GM18867 (cell line): ENCODE data around the gene KCNIP4.
"Not testable (repeated sequence)": the region's sequence is repeated elsewhere in the genome, so short reads cannot be mapped to it uniquely, and the experiment has no call there.

Experiments used
- ATAC-seq: cut with Tn5 transposase; IDR thresholded peaks from one replicate; pipeline ENCODE4 v1.9.1; 2021; ENCODE audit warnings: mild to moderate bottlenecking, moderate library complexity; ENCODE audit not compliant: unreplicated experiment

Gene KCNIP4

DNA sequence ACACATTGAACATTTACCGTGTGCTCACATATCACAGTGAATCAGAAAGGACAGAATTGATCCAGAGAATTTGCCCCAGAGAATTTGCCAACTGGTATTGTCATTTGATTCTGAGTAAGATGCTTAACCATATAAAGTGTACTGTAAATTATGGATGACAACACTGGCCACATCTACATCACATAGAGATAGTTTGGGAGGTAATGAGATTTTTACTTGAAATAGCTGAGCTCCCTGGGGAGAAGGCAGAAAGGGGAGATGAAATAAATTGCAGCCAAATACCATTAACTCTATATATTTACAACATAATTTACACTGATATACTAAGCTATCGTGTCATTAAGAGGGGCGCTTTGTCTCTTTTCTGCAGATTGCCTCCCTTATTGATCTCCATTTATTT lies 564.0 kb downstream of the KCNIP4 start:
- no peak for ATAC-seq

DNA sequence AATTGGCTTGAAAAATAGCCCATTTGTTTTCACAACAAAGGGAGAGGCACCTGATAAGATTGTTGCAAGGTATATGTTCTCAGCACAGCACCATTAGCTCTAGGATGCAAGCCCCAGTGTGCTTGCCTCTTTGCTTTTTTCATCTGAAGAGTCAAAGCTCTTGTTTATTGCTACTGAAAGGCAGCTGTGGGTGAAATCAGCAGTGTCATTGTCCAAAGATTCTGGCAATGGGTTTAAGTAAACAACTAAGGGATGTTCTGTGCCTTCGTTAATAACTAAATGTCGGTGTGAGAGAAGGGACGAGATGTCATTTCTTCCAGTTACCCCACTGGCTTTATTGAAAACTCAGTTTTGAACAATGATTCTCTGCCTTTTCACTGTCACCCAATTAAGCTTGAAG lies 567.7 kb downstream of the KCNIP4 start:
- no peak for ATAC-seq

DNA sequence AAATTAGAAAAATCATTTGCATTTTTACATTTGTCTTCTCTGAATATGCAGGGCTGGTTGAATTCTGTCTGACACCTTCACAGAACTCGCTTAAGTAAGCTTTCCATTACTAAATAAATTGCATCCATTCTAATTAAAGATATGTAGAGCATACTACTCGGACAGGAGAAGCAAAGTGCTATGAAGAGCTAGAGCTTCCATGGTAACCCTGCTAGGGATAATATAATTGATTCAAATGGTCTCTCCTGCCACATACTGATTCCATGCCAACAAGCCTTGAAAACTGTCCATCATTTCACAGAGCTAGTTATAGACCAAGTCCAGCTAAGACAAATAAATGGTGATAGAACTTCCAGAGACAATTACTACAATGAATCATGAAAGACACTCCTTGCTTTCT lies 571.5 kb downstream of the KCNIP4 start:
- no peak for ATAC-seq

DNA sequence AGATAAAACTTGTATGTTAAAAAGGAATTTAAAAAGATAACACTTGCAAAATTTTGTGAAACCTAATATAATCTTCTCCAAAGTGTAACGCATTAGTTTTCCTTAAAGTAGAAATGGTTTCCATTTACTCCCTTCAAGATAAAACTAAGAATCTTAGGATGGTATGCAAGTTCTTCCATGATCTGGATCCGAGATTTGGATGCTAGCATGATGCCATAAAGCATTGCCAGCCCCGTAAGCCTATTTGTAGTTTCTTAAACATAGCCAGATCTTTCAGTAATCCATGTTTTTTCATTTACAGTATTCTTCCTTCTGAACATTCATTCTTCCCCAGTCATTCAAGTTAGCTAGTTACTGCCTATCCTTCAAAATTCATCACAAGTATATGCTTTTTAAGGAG lies 572.4 kb downstream of the KCNIP4 start:
- ATAC-seq, result no peak

DNA sequence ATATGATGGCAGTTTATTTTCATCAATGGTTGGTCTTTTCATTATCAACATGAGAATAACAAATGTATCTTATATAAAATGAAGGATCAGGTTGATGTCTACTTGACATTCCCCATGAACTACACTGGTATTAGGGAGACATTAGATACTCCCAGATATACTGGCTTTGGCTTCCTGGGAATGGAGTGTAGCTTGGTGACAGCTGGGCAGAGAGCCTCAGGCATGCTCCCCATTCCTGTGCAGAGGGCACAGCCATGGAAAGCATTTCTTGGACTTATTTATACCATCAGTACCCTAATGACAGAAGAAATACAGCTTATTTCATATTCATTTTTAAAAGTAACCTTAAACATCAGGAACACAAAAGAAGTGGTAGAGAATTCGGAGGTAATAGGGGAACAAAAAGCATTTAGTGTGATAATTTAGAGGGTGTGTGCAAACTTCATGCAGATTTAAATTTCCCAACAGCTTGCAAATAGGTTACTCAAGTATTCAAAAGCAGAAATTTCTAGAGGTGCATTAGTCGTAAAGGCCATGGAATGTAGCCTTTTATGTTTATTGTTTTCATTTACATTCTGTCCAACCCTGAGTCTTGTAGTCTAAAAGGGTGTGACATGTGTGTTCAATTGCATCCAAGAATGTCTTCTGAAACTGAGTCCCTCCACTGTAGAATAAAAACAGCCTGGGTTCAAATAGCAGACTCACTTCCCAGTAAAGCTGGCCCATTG lies 573.8 kb downstream of the KCNIP4 start:
- no peak for ATAC-seq

DNA sequence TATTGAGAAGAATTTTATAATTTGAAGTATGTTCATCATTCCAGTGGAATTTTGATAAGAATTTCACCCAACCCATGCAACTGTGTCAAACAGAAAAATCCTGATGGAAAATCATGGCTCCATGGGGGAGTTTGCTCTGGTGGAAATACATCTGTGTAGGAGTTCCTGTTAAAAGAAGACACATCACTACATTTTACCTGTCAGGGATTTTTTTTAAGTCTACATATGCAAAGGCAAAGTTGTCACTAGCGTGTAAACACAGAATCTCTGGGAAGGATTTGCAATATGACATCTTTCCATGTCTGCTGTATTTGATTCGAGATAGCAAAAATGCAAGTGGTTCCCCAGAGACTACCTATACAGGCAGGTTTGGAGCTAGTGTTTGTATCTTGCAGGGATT lies 581.0 kb downstream of the KCNIP4 start:
- ATAC-seq, result no peak

DNA sequence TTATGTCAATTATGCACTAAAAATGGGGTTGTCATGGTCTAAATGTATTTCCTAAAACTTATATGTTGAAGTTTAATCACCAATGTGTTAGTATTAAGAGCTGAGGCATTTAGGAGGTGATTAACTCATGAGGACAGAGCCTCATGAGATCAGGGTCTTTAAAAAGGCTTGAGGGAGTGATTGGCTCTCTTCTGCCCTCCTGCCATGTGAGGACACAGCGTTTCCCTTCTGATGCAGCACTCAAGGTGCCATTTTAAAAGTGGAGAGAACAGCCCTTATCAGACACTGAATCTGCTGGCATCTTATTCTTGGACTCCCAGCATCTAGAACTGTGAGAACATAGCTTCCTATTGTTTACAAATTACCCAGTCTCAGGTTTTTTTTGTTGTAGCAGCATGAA lies 581.7 kb downstream of the KCNIP4 start:
- ATAC-seq, result no peak

DNA sequence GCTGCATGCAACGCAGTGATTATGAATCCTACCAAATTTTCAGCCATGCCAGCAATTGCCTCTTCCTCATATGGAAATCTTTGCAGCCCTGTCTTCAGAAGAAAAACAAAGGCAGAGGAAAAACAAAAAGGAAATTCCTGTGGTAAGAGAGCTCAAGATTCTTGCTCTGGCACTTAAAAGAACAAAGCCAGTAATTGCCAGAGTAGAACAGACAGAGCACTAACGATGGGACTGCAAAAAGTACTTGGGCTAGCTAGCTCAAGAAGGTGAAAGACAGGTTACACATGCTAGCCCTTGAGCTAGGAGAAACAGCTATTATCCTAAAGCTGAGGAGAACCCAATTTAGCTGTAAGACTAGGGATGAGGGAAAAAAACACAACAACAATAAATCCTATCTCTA lies 582.3 kb downstream of the KCNIP4 start:
- no peak for ATAC-seq

DNA sequence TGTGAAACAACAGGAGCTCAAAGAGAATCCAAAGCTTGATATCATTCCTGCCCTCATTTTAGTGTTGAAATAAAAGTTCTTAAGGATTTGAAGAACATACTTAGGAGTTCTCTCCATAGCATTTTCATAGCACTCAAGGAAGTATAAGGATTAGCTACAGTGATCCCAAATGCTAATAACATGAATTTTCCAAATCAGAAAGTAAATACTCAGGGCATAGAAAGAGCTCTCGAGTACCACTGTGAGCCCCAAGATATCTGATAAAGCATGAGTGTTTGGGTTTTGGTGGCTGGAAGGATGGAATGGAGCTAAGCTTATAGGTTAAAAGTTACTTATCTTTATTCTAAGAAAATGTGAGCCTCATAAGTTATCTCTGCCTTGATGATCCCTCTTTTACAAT lies 584.9 kb downstream of the KCNIP4 start:
- ATAC-seq, result no peak

DNA sequence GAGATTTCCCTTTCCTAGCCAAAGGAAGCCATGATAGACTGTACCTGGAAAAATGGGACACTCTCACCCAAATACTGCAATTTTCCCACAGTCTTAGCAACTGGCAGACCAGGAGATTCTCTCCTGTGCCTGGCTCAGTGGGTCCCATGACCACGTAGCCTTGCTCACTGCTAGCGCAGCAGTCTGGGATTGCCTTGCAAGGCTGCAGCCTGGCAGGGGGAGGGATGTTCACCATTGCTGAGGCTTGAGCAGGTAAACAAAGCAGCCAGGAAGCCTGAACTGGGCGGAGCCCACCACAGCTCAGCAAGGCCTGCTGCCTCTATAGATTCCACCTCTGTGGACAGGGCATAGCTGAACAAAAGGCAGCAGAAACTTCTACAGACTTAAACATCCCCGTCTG lies 596.2 kb downstream of the KCNIP4 start:
- not testable (repeated sequence) for ATAC-seq

DNA sequence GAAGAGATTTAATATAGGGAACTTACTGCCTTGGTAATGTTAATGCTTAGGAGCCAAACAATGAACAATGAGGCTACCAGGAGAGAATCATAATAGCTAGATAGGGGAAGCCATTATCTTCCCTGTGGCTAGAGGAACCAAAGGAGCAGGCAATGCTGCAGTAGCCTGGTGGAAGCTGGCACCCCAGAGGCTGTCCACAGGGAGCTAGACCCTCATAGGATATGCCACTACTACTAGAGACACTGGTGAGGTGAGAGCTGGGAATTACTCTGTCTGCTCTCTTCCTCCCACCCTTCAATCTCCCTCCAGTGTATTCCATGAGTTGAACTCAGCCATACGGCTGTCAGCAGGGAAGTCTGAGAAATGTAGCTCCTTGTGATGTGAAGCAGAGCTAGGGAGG lies 601.4 kb downstream of the KCNIP4 start:
- ATAC-seq, result no peak

DNA sequence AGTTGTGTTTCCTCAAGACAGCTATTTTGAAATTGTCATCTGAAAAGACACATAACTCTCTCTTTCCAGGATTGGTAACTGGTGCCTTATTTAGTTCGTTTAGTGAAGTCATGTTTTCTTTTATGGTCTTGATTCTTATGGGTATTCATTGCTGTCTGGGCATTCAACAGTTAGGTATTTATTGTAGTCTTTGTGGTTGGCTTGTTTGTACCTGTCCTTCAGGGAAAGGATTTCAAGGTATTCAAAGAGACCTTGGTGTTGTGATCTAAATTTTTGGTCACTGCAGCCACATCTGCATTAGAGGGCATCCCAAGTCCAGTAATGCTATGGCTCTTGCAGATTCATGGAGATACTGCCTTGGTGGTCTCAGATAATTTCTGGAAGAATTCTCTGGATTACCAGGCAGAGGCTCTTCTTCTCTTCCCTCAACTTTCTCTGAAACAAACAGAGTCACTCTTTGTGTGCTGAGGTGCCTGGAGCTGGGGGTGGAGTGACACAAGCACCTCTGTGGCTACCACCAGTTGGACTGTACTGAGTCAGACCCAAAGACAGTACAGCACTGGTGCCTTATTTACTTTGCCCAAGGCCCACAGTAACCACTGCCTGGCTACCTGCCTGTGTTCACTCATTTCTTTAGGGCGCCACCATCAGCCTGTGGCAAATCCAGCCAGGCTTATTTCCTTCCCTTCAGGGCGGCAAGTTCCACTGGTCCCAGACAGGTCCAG lies 620.4 kb downstream of the KCNIP4 start:
- no peak for ATAC-seq

DNA sequence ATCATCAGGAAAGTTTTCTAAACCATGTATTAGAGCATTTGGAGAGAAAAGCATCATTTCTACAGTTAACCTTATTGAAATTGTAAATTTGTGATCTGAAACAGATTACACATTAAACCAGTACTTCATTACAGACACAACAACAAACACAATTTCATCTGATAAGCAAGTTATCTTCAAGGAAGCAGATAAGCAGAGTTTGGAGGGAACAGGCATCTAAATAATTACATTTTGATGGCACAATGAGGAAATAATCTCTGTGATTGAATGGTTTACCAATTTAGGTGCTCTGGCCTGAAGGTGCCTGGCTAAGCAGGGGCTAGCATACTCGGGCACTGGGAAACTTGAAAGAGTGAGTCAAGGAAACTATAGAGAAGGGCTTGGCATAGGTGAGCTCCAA lies 628.5 kb downstream of the KCNIP4 start:
- no peak for ATAC-seq

DNA sequence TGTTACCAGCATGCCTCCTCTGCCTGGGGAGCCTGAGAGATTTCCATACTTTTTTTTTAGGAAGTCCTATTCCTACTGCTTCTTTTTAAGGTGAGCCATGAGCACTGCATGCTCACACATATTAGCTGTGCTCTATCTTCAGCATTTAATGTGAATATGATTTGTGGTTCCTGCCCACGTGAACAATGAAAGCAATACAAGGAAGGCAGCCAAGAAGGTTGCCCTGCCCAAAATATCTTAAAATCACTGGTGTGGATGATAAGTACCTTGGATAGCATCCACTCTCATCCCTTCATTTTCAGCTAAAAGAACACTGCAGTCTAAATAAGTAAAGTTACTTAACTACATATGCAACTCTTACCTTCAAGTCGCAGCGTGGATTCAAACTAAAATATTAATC lies 640.9 kb downstream of the KCNIP4 start:
- ATAC-seq, result no peak

DNA sequence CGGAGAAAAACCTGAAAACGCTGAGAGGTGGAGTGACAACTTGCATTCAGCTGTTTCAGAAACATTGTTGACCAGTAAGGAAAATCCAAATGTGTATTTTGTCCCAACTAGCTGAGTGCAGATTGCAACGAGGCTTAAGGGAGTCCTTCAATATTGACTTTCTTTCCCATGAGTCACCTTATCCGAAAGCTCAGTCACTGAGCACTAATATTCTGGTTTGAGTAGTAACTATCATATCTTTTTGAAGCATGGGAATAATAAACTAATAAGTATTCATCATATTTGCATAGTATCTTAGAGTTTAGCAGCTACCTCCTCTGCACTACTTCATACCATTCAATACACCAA lies 644.1 kb downstream of the KCNIP4 start:
- ATAC-seq, result no peak

DNA sequence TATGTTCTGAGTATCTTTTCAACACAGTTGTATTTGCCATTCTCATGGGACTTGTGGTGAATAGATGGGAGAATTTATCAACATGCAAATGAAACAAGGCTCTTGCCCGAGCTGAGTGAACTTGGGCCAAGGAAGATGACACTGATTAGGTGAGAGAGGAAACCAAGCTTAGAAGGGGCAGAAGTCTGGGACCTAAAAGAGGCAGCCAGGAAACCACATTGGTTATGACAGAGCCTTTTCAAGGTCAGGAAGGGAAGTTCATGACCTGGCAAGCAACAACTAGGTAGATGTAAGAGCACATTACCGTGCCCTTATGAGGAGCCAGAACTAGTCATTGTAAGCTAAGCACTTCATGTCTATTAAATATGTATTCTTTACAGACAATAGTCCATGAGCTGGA lies 658.0 kb downstream of the KCNIP4 start:
- peak; percentile 80 for ATAC-seq

DNA sequence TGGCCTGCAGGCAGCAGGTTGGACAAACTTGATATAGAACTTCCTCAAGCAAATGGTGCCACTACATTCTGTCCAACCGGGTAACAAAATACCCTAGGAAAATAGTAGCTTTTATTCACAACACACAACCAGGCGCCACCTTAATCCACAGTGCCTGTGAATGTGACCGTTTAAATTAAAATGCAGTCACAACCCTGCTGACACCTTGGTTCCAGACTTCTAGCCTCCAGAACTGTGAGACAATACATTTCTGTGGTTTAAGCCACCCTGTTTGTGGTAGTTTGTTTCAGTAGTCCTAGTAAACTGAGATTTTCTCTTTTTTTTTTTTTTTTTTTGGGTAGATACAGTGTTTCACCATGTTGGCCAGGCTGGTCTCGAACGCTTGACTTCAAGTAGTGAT lies 672.5 kb downstream of the KCNIP4 start:
- no peak for ATAC-seq

DNA sequence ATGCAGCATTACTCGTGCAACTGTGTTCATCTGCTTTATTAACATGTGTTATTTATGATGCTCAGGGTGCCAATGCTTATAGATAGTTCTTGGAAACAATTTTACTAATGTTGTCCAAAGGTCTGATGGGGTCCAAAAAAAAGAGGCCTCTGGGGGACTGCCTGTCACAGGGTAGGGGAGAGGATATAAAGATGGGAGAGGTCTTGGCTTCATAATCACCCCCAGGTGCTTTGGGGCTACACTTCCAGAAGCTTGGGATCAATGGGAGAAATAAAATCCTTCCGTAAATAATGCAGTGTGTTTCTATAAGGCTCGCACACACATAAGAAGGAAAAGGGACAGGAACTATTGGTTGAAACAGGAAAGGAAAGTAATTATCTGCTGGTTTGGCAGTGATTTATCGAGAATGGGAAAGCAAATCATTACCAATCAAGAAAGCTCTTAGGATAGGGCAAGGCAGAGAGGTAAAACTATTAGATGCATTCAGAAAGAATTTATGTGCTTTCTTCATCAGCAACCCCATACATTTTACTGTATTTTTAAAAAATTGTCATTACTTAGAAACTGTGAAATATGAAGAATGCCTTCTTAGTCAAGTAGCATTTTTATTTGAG lies 677.0 kb downstream of the KCNIP4 start:
- no peak for ATAC-seq

DNA sequence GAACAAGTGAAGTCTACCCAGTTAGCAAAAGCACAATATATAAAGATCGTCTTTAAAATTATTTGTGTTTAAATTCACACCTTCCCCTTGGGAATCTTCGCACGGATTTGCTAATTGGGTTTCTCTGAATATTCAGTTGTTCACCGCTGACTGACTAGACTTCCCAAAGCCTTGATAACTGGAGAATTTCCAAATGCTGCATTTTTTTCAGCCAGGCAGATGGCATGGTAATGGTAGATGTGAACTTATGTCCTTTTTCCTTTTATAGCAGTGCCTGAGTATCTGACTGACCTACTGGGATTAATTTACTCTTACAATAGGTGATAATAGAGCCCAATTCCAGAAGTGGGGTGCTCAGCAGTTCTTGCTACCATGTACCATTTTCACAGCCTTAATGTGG lies 700.2 kb downstream of the KCNIP4 start:
- ATAC-seq, result no peak

DNA sequence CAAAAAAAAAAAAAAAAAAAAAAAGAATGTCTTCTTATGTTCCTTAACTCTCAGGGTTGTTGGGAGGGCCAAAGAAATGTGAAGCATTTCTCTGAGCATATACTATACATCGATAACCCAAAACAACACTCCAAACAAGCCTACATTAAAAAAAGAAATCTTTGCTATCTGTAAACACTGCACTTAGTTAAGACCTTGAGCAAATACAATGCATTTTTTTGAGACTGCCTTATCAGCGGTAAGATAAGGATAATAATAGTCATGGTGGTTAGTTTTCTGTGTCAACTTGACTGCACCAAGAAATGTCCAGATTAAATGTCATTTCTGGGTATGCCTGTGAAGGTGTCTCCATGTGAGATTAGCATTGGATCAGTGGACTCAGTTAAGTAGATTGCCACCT lies 706.4 kb downstream of the KCNIP4 start:
- ATAC-seq, result no peak

DNA sequence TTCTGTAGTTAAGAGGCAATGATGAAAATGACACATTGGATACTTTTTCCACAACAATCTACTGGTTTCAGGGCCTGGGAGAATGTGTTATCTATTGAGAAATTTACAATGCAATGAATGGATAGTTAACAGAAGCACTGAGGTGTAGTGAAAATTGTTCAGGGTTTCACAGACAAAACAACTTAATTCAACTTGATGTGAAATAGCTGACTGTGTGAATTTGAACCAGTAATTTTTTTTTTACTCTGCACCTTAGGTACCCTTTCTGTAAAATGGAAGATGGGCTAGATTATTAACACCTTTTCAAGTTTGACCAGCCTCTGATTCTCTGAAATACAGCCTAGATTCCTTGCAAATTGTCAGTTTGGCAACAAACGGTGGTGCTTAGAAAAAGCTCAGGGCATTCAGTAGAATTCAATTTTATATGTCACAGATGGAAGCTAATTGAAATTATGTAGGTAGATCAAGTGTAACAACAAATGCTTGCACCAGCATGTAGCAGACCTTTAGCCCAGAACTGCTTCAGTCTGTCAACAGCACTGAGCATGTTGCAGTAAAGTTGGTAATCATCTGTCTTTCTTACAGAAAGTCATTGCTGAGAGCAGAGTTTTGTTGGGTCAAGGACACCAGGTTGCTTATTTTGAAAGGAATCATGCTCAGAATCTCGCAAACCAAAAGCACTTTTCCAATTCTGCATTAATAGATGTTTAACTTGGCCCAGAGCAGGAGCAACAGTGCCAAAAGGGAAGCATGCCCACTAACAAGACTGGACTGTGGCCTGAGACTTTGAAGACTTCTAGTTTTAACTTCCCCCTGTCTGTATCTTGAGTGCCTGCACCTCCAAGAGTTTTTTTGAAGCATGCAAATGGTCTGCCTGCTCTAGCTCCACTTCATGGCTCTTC lies 721.7 kb downstream of the KCNIP4 start:
- ATAC-seq, result no peak
